ENCODE results near the gene POU2AF1.

GRCh38 chr11:111412293-111412692 is 33.2 kb upstream of the POU2AF1 start:
- TF ChIP-seq TAF1 (CRISPR knock-in tag; IDR thresholded peaks at IDR 0.05) (no peak), CTCF (CRISPR knock-in tag; IDR thresholded peaks at IDR 0.05) (no peak), NFE2L1 (CRISPR knock-in tag; IDR thresholded peaks at IDR 0.05; ENCODE audit: borderline replicate concordance) (no peak), PHB2 (IDR thresholded peaks at IDR 0.05; ENCODE audit: partially characterized antibody) (no peak), ZNF407 (CRISPR knock-in tag; IDR thresholded peaks at IDR 0.05; ENCODE audit: not compliant biosample characterization) (no peak), EP300 (IDR thresholded peaks at IDR 0.05; ENCODE audit: low read depth in 2 of 2, low read length in 2 of 2) (no peak), EP300 (CRISPR knock-in tag; IDR thresholded peaks at IDR 0.05; ENCODE audit: borderline replicate concordance) (no peak), JUNB (CRISPR knock-in tag; IDR thresholded peaks at IDR 0.05; ENCODE audit: borderline replicate concordance) (no peak), NCOA1 (CRISPR knock-in tag; IDR thresholded peaks at IDR 0.05) (no peak), ZFX (CRISPR knock-in tag; IDR thresholded peaks at IDR 0.05; ENCODE audit: low read depth) (no peak), FOXJ3 (CRISPR knock-in tag; IDR thresholded peaks at IDR 0.05; ENCODE audit: borderline replicate concordance) (no peak)
